Brain microvascular endothelial cell (primary cell): Measurements from ENCODE around the gene LMX1A.

ENCODE experiments used
- DNase-seq: peaks from one replicate; pipeline ENCODE4 v3.0.0-alpha.2; 2020
- H3K27ac ChIP-seq: fragments of 250-450 bp; sonication (Bioruptor Pico); 2 replicates; pipeline ENCODE4 v1.5.1; 2020; ENCODE audit warnings: mild to moderate bottlenecking, moderate library complexity
- H3K27me3 ChIP-seq: fragments of 250-450 bp; sonication (Bioruptor Pico); replicated peaks from 2 replicates; pipeline ENCODE4 v1.5.1; 2020; ENCODE audit warnings: mild to moderate bottlenecking
- H3K36me3 ChIP-seq: fragments of 250-450 bp; sonication (Bioruptor Pico); replicated peaks from 2 replicates; pipeline ENCODE4 v1.5.1; 2020; ENCODE audit warnings: mild to moderate bottlenecking
- H3K4me3 ChIP-seq: 2 replicates; pipeline ENCODE4 v1.5.1; 2011; ENCODE audit warnings: low read depth, mild to moderate bottlenecking, control low read depth, low read length, moderate library complexity
- CTCF ChIP-seq: IDR thresholded peaks from 2 replicates; pipeline ENCODE4 v1.5.1; 2011; ENCODE audit warnings: low read depth, mild to moderate bottlenecking, moderate library complexity, low read length, control low read depth, inconsistent platforms; ENCODE audit errors: missing control alignments
- in situ Hi-C: cut with HindIII; loops from 2 replicates; pipeline ENCODE4 v1.10.0; 2017; ENCODE audit warnings: low sequenced_read_pairs, low pct_ligation_motif_present

Gene LMX1A

GRCh38 chr1:165395478-165395877, 39.0 kb upstream of the LMX1A start:
- H3K36me3 ChIP-seq, result no peaks in the 10 kb centered on the region
- H3K27ac ChIP-seq, result no peak overlapping the region
- in situ Hi-C loops, result loop anchor here (25.0 kb wide), 1 partner anchor 192 kb away; no protein-coding TSS in a partner anchor
- no peak for TF ChIP-seq CTCF
- DNase-seq, result no peak
- H3K4me3 ChIP-seq, result no peak overlapping the region
- H3K27me3 ChIP-seq, result peaks cover 30% of the 10 kb centered on the region

GRCh38 chr1:165392634-165393571, 36.4 kb upstream of the LMX1A start:
- TF ChIP-seq CTCF, result peak; percentile 96
- DNase-seq, result peak; percentile 93
- Histone ChIP-seq H3K4me3 (no peak overlapping the region), H3K36me3 (no peaks in the 10 kb centered on the region), H3K27ac (no peak overlapping the region), H3K27me3 (peaks cover 52% of the 10 kb centered on the region)
- in situ Hi-C loops, result loop anchor here (25.0 kb wide), 1 partner anchor 194 kb away; no protein-coding TSS in a partner anchor

- TF ChIP-seq CTCF, result no peak
- H3K4me3 ChIP-seq, result no peak overlapping the region
- in situ Hi-C loops, result loop anchor here (25.0 kb wide), 1 partner anchor 198 kb away; no protein-coding TSS in a partner anchor
- no peak overlapping the region for H3K27ac ChIP-seq
- H3K36me3 ChIP-seq, result no peaks in the 10 kb centered on the region
- no peak for DNase-seq
- peaks cover 53% of the 10 kb centered on the region for H3K27me3 ChIP-seq
Measured at GRCh38 chr1:165389609-165390008, 33.1 kb upstream of the LMX1A start.

- Histone ChIP-seq H3K36me3 (no peaks in the 10 kb centered on the region), H3K4me3 (no peak overlapping the region), H3K27me3 (peaks cover 59% of the 10 kb centered on the region), H3K27ac (no peak overlapping the region)
- DNase-seq, result no peak
- TF ChIP-seq CTCF, result no peak
- in situ Hi-C loops, result loop anchor here (25.0 kb wide), 1 partner anchor 199 kb away; no protein-coding TSS in a partner anchor
Measured at GRCh38 chr1:165387961-165388360, 31.4 kb upstream of the LMX1A start.

GRCh38 chr1:165387505-165387904, 31.0 kb upstream of the LMX1A start:
- TF ChIP-seq CTCF, result no peak
- Histone ChIP-seq H3K27ac (no peak overlapping the region), H3K36me3 (no peaks in the 10 kb centered on the region), H3K27me3 (peaks cover 56% of the 10 kb centered on the region), H3K4me3 (no peak overlapping the region)
- in situ Hi-C loops, result loop anchor here (25.0 kb wide), 1 partner anchor 200 kb away; no protein-coding TSS in a partner anchor
- no peak for DNase-seq
